Natural killer cell (primary cell): ENCODE data around the gene CLDN14. TPM values are rescaled to one million over a fixed set of nuclear protein-coding genes. Genes with fewer than 3 reads are reported as not detected.

ENCODE experiments used
- ATAC-seq, 3 donors: fragments of 150-1000 bp in 2 of 3; fragments of 200-7000 bp in 1 of 3; cut with Tn5 transposase; 1 replicate in 1 of 3; 2 replicates in 2 of 3; pipeline ENCODE4 v1.10.0; 2021; ENCODE audit warnings: mild to moderate bottlenecking in 2 of 3, moderate library complexity in 2 of 3
- DNase-seq, 2 donors: peaks; one replicate each; pipeline versions ENCODE4 v3.0.0 to v3.0.0-alpha.2; 2013 to 2021; ENCODE audit warnings: mixed read lengths in 1 of 2
- H3K27ac ChIP-seq: one replicate; pipeline ENCODE4 v1.5.1; 2013; ENCODE audit warnings: mild to moderate bottlenecking, low read length
- H3K27me3 ChIP-seq: one replicate; pipeline ENCODE4 v1.6.1; 2013; ENCODE audit warnings: low read length; ENCODE audit not compliant: control insufficient read depth, insufficient read depth
- H3K36me3 ChIP-seq: one replicate; pipeline ENCODE4 v1.6.1; 2013; ENCODE audit warnings: low read length; ENCODE audit not compliant: control insufficient read depth, insufficient read depth
- H3K4me1 ChIP-seq: one replicate; pipeline ENCODE4 v1.6.1; 2013; ENCODE audit warnings: low read length; ENCODE audit not compliant: control insufficient read depth, insufficient read depth
- H3K4me3 ChIP-seq: one replicate; pipeline ENCODE4 v1.5.1; 2013; ENCODE audit warnings: low read length
- H3K9me3 ChIP-seq: one replicate; pipeline ENCODE4 v1.6.1; 2013; ENCODE audit warnings: low read length; ENCODE audit not compliant: control insufficient read depth, insufficient read depth
- H3K27ac Mint-ChIP-seq, 2 donors: one replicate each; pipeline ENCODE4 v1.8.0; 2022; ENCODE audit warnings: mild to moderate bottlenecking in 2 of 2, mixed read lengths in 2 of 2, moderate library complexity in 1 of 2
- H3K27me3 Mint-ChIP-seq, 2 donors: one replicate each; pipeline ENCODE4 v1.8.0; 2022; ENCODE audit warnings: low read depth in 2 of 2, mixed read lengths in 2 of 2
- H3K36me3 Mint-ChIP-seq: one replicate; pipeline ENCODE4 v1.8.0; 2022; ENCODE audit warnings: mixed read lengths
- H3K4me1 Mint-ChIP-seq, 2 donors: one replicate each; pipeline ENCODE4 v1.8.0; 2022; ENCODE audit warnings: mixed read lengths in 2 of 2
- H3K4me3 Mint-ChIP-seq: one replicate; pipeline ENCODE4 v1.8.0; 2022; ENCODE audit warnings: mild to moderate bottlenecking, moderate library complexity, mixed read lengths
- H3K9me3 Mint-ChIP-seq, 2 donors: one replicate each; pipeline ENCODE4 v1.8.0; 2022; ENCODE audit warnings: mixed read lengths in 2 of 2
- WGBS: methylation state at CpG from one replicate; pipeline ENCODE4 v1.1.7; 2013; ENCODE audit warnings: missing lambda C conversion rate; ENCODE audit not compliant: insufficient coverage; 5-methylcytosine and 5-hydroxymethylcytosine counted together
- intact Hi-C: fragments of 100-400 bp; cut with micrococcal nuclease; formaldehyde crosslinking; loops from one replicate; pipeline ENCODE4 v1.14.2; 2022
- total RNA-seq, 4 donors: library from RNA; stranded (reverse); fragments of 120-200 nt in 1 of 4; gene quantifications; one replicate each; pipeline versions ENCODE4 v1.2.3 to v1.2.4, GENCODE V29; 2013 to 2022
- TF ChIP-seq, protein P1 (sequence below): fragments of 200-600 bp; IDR thresholded peaks from one replicate; pipeline ENCODE4 v1.8.0; 2022; ENCODE audit warnings: antibody characterized with exemption

Gene CLDN14
- total RNA-seq, 3 donors from 2014 or later (not counting 1 experiment from before 2014, with no cell fraction given) = not detected

DNA sequence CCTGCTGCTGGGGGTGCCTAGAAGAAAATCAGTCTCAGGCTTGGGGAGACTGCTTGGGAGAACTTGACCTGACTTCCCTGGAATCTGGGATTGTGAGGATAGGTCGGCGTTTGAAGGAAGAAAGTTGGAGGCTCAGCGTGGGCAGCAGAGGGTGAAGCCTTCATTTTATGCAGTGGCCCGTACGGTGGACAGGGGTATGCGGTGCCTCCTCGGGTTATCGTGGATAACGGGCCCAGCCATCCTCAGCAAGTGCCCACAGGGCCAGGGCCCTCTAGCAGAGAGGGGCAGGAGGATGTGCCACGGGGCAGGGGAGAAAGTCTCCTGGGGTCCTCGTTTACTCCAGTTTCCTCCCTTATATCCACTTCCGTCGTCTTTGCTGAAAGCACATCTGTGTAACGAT is 60.7 kb downstream of the CLDN14 start:
- Mint-ChIP-seq H3K4me1 (peaks cover 24 to 30% of the 10 kb centered on the region in 2 donors), H3K9me3 (no peaks in the 10 kb centered on the region), H3K36me3 (peaks cover 6% of the 10 kb centered on the region), H3K4me3 (no peak overlapping the region), H3K27ac (no peak overlapping the region), H3K27me3 (no peaks in the 10 kb centered on the region)
- H3K27me3 ChIP-seq = no peaks in the 10 kb centered on the region
- H3K9me3 ChIP-seq = no peaks in the 10 kb centered on the region
- WGBS = 97% methylated on average over 14 of the region's 14 CpGs
- intact Hi-C loops = no loop called here
- no peak overlapping the region for H3K4me3 ChIP-seq
- TF ChIP-seq, protein P1, sequence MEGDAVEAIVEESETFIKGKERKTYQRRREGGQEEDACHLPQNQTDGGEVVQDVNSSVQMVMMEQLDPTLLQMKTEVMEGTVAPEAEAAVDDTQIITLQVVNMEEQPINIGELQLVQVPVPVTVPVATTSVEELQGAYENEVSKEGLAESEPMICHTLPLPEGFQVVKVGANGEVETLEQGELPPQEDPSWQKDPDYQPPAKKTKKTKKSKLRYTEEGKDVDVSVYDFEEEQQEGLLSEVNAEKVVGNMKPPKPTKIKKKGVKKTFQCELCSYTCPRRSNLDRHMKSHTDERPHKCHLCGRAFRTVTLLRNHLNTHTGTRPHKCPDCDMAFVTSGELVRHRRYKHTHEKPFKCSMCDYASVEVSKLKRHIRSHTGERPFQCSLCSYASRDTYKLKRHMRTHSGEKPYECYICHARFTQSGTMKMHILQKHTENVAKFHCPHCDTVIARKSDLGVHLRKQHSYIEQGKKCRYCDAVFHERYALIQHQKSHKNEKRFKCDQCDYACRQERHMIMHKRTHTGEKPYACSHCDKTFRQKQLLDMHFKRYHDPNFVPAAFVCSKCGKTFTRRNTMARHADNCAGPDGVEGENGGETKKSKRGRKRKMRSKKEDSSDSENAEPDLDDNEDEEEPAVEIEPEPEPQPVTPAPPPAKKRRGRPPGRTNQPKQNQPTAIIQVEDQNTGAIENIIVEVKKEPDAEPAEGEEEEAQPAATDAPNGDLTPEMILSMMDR = no peak
- no peak overlapping the region for H3K27ac ChIP-seq
- H3K4me1 ChIP-seq = peaks cover 20% of the 10 kb centered on the region
- DNase-seq = no peak
- H3K36me3 ChIP-seq = peaks cover 3% of the 10 kb centered on the region
- no peak for ATAC-seq

DNA sequence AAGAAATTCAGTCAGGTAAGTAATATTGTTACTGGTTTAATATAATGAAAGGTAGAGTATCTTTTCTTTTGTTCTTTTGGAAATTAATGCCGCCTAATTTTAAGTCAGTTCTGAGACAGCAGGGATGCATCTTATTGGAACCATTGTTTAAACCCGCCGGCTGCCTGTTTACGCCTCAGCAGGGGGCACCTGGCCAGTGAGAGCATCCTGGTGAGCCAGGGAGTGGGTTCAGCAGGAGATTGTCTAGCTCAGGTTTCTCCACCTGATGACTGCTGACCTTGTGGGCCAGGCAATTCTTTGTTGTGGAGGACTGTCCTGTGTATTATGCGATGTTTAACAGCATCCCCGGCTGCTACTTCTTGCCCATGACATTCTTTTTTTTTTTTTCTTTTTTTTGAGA is 64.5 kb downstream of the CLDN14 start:
- Mint-ChIP-seq H3K4me1 (peaks cover 5 to 9% of the 10 kb centered on the region in 2 donors), H3K27ac (no peak overlapping the region), H3K27me3 (no peaks in the 10 kb centered on the region), H3K9me3 (no peaks in the 10 kb centered on the region), H3K4me3 (no peak overlapping the region), H3K36me3 (peaks cover 6% of the 10 kb centered on the region)
- H3K4me3 ChIP-seq = no peak overlapping the region
- intact Hi-C loops = no loop called here
- H3K4me1 ChIP-seq = no peaks in the 10 kb centered on the region
- no peaks in the 10 kb centered on the region for H3K9me3 ChIP-seq
- no peak for DNase-seq
- TF ChIP-seq, protein P1 = no peak
- H3K27ac ChIP-seq = no peak overlapping the region
- H3K27me3 ChIP-seq = no peaks in the 10 kb centered on the region
- WGBS = 94% methylated on average over 6 of the region's 6 CpGs
- H3K36me3 ChIP-seq = peaks cover 9% of the 10 kb centered on the region
- no peak for ATAC-seq

DNA sequence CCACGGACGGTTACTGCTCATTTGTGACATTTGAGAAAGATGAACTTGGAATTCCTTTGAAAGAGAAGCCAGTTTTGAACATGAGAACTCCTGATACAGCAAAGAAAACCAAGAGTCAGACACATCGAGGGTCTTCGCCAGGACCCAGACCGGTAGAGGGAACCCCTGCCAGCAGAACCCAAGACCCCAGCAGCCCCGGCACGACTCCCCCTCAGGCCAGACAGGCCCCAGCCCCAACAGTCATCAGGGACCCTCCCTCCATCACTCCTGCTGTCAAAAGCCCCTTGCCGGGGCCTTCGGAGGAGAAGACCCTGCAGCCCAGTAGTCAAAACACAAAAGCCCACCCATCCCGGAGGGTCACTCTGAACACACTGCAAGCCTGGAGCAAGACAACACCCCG is 67.0 kb downstream of the CLDN14 start:
- peaks cover 0 to 5% of the 10 kb centered on the region in 2 donors for H3K4me1 Mint-ChIP-seq
- TF ChIP-seq, protein P1 = no peak
- WGBS = 97% methylated on average over 11 of the region's 11 CpGs
- DNase-seq = no peak
- intact Hi-C loops = no loop called here
- Histone ChIP-seq H3K27ac (no peak overlapping the region), H3K9me3 (no peaks in the 10 kb centered on the region), H3K36me3 (peaks cover 9% of the 10 kb centered on the region), H3K4me3 (no peak overlapping the region), H3K4me1 (no peaks in the 10 kb centered on the region), H3K27me3 (no peaks in the 10 kb centered on the region)
- H3K36me3 Mint-ChIP-seq = peaks cover 6% of the 10 kb centered on the region
- ATAC-seq = no peak
- no peaks in the 10 kb centered on the region for H3K9me3 Mint-ChIP-seq
- H3K4me3 Mint-ChIP-seq = no peak overlapping the region
- H3K27me3 Mint-ChIP-seq = no peaks in the 10 kb centered on the region
- H3K27ac Mint-ChIP-seq = no peak overlapping the region

DNA sequence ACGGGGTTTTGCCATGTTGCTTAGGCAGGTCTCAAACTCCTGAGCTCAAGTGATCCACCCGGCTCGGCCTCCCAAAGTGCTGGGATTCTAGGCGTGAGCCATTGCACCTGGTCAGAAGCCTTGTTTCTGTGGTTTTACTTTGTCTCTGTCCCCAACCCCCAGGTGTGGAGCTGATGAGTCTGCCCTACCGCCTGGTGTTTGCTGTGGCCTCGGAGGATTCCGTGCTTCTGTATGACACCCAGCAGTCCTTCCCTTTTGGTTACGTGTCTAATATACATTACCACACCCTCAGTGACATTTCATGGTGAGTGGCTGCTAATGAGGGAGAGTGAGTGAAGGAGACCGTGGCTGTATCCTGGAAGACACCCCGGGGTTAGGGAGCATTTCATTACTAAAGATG is 68.6 kb downstream of the CLDN14 start:
- Mint-ChIP-seq H3K27ac (no peak overlapping the region), H3K9me3 (no peaks in the 10 kb centered on the region), H3K27me3 (no peaks in the 10 kb centered on the region), H3K4me1 (peaks cover 0 to 5% of the 10 kb centered on the region in 2 donors), H3K36me3 (peaks cover 3% of the 10 kb centered on the region), H3K4me3 (no peak overlapping the region)
- ATAC-seq (no peak), DNase-seq (no peak)
- Histone ChIP-seq H3K4me1 (no peaks in the 10 kb centered on the region), H3K4me3 (no peak overlapping the region), H3K36me3 (peaks cover 6% of the 10 kb centered on the region), H3K27ac (no peak overlapping the region), H3K27me3 (no peaks in the 10 kb centered on the region), H3K9me3 (no peaks in the 10 kb centered on the region)
- intact Hi-C loops = no loop called here
- TF ChIP-seq, protein P1 = no peak
- 98% methylated on average over 9 of the region's 10 CpGs for WGBS
